Measurements from ENCODE around the gene GINS2. TPM values are rescaled to one million over a fixed set of nuclear protein-coding genes. Genes with fewer than 3 reads are reported as not detected.

Gene GINS2
- total and polyA plus RNA-seq, 8 donors = 0.37 to 1.9 (median 0.79) TPM

DNA sequence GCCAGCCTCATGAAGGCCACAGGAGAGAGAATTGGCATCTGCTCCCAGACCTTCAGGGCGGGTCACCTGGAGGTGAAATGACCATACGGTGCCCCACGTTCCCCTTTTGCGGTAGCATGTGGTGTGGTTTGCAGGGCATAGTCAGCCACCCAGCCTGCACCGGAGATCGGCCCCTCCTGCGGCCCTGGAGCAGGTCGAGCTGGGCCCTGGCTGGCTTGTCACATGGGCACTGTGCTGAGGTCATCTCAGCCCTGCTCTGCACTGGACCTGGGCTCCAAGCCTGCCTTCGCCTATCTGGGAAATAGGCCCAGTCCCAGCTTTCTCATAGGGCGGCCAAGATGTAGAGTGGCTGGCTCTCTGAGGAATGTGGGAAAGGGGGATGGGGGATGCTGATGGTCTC lies 59.4 kb downstream of the GINS2 start:
- H3K27ac ChIP-seq = no peak overlapping the region
- ATAC-seq (no peak), FAIRE-seq (no peak), DNase-seq (no peak)
- no peak overlapping the region for H3K4me3 ChIP-seq
- H3K4me1 ChIP-seq = peaks cover 34 to 59% (median 49%) of the 10 kb centered on the region in 3 donors
- intact Hi-C loops (cut with DNase I) = no loop called here
- TF ChIP-seq, protein P1, sequence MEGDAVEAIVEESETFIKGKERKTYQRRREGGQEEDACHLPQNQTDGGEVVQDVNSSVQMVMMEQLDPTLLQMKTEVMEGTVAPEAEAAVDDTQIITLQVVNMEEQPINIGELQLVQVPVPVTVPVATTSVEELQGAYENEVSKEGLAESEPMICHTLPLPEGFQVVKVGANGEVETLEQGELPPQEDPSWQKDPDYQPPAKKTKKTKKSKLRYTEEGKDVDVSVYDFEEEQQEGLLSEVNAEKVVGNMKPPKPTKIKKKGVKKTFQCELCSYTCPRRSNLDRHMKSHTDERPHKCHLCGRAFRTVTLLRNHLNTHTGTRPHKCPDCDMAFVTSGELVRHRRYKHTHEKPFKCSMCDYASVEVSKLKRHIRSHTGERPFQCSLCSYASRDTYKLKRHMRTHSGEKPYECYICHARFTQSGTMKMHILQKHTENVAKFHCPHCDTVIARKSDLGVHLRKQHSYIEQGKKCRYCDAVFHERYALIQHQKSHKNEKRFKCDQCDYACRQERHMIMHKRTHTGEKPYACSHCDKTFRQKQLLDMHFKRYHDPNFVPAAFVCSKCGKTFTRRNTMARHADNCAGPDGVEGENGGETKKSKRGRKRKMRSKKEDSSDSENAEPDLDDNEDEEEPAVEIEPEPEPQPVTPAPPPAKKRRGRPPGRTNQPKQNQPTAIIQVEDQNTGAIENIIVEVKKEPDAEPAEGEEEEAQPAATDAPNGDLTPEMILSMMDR (IDR thresholded peaks at IDR 0.05) = no peak
- no peaks in the 10 kb centered on the region for H3K36me3 ChIP-seq
- no peaks in the 10 kb centered on the region for H3K27me3 ChIP-seq
- 98% methylated on average over 10 of the region's 10 CpGs for WGBS, 2 donors
- H3K9me3 ChIP-seq = no peaks in the 10 kb centered on the region

DNA sequence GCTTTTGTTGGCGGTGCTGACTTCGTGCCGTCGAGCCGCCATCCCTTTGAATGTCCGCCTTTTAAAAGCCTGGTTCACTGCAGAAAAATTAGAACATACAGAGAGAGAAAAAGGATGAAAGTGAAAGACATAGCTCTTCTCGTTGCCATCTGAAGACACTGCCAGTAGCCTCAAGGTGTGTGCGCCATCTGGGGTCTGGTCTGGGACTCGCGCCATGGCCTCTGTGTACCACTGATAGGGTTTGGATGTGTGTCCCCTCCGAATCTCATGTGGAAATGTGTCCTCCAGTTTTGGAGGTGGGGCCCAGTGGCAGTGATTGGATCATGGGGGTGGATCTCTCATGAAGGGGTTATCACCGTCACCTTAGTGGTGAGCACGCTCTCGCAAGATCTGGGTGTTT lies 60.1 kb downstream of the GINS2 start:
- H3K36me3 ChIP-seq = no peaks in the 10 kb centered on the region
- WGBS, 2 donors = 93 to 96% methylated on average over 14 of the region's 14 CpGs
- no peak overlapping the region for H3K4me3 ChIP-seq
- ATAC-seq (no peak), FAIRE-seq (no peak), DNase-seq (no peak)
- intact Hi-C loops (cut with DNase I) = no loop called here
- H3K27ac ChIP-seq = peak overlapping the region in 1 of 4 donors; percentile 28
- peaks cover 30 to 60% (median 49%) of the 10 kb centered on the region in 3 donors for H3K4me1 ChIP-seq
- H3K27me3 ChIP-seq = no peaks in the 10 kb centered on the region
- no peaks in the 10 kb centered on the region for H3K9me3 ChIP-seq
- TF ChIP-seq, protein P1 (IDR thresholded peaks at IDR 0.05) = no peak

DNA sequence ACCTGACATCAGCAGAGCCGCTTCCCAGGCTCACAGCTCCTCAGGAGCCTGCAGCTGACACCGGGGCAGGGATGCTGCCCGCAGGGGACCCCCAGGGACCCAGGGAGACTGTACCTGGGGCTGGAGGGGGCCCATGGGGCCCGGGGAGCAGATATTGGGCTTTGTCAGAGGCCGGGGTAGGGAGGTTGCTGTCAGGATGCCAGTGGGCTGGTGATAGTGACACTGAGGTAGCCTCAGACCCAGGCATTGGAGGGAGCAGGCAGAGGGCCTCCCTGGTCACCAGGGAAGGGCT lies 60.5 kb downstream of the GINS2 start:
- 80 to 83% methylated on average over 5 of the region's 5 CpGs for WGBS, 2 donors
- ATAC-seq = no peak
- peaks cover 30 to 63% (median 53%) of the 10 kb centered on the region in 3 donors for H3K4me1 ChIP-seq

DNA sequence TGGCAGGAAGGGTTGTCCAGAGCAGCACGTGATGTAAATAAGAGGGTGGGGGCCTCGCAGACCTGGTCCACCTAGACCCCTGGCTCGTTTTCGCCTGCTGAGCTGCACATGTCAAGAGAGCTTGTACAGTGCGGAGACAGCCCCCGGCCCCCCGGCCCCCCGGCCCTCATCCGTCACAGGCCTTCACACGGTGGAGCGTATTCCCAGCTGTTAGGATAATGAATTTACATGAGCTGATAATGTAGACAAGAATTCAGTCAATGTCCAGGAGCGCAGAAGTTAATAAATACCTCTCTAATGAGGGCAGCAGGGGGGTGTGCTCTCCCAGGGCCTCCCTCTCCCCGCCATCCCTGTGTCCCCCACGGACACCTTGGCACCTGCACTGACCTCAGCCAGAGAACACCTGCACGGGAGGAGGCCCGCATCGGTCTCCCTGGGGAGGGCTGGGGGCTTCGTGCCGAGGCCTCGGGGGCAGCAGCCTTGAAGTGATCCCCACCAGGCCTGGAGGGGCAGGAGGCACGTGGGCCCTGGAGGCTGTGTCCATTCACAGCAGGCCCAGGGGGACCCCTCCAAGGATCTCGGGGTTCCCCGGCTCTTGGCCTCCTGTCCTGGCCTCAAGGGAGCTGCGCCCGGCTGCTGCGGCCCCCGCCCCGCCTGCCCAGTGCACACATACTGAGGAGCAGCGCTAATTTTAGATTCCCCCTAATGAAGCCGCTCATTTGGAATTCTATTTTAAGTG lies 61.1 kb downstream of the GINS2 start:
- intact Hi-C loops (cut with DNase I) = no loop called here
- TF ChIP-seq, protein P1 (IDR thresholded peaks at IDR 0.05) = no peak
- Histone ChIP-seq H3K27ac (peak overlapping the region in 3 of 4 donors; percentile 28 to 34 (median 30)), H3K9me3 (no peaks in the 10 kb centered on the region), H3K27me3 (no peaks in the 10 kb centered on the region), H3K4me1 (peaks cover 30 to 66% (median 59%) of the 10 kb centered on the region in 3 donors), H3K36me3 (no peaks in the 10 kb centered on the region), H3K4me3 (no peak overlapping the region)
- ATAC-seq = peak; percentile 3 to 26 (median 17)
- FAIRE-seq = no peak
- no peak for DNase-seq
- WGBS, 2 donors = 41 to 43% methylated on average over 28 to 30 of the region's 30 CpGs

More for the DNA sequence above, 60.5 kb downstream of the GINS2 start:
- no peaks in the 10 kb centered on the region for H3K36me3 ChIP-seq
- TF ChIP-seq, protein P1 (IDR thresholded peaks at IDR 0.05) = no peak
- no peaks in the 10 kb centered on the region for H3K27me3 ChIP-seq
- no peak overlapping the region for H3K4me3 ChIP-seq
- no peaks in the 10 kb centered on the region for H3K9me3 ChIP-seq
- DNase-seq (no peak), FAIRE-seq (no peak)
- H3K27ac ChIP-seq = peak overlapping the region in 3 of 4 donors; percentile 13 to 30 (median 28)
- intact Hi-C loops (cut with DNase I) = no loop called here

DNA sequence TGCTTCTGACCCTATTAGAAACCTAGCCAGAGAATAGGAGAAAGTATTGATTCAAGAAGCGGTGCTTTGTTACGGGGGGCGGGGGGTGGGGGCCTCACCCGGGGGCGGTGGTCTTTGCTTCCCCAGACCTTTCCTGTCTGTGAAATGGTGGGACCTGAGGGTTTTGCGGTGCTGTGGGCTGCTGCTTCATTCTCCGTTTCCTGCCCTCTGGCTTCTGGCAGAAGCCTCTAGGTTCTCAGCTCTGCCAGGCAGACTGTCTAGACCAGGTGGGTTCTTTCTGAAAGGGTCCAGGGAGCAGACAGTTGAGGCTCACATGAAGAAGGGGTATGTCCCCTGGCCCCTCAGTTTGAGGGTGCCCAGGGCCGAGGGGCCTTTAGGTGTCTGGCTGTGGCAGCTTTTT lies 61.7 kb downstream of the GINS2 start:
- Histone ChIP-seq H3K27ac (peak overlapping the region in 3 of 4 donors; percentile 15 to 34 (median 22)), H3K36me3 (no peaks in the 10 kb centered on the region), H3K4me1 (peaks cover 30 to 72% (median 65%) of the 10 kb centered on the region in 3 donors), H3K9me3 (no peaks in the 10 kb centered on the region), H3K27me3 (no peaks in the 10 kb centered on the region), H3K4me3 (no peak overlapping the region)
- DNase-seq (no peak), ATAC-seq (no peak), FAIRE-seq (no peak)
- TF ChIP-seq, protein P1 (IDR thresholded peaks at IDR 0.05) = no peak
- whole genome bisulfite sequencing, 2 donors = 18 to 27% methylated on average over 8 of the region's 8 CpGs
- intact Hi-C loops (cut with DNase I) = no loop called here

Measured in pancreas (tissue), 10 donors.